Measurements from ENCODE around the gene PHF2. TPM values are rescaled to one million over a fixed set of nuclear protein-coding genes. Genes with fewer than 3 reads are reported as not detected.

The PHF2 gene
- total and polyA plus RNA-seq, 9 of the 15 experiments (the other 6 are each of a cell fraction or from before 2014, with no cell fraction given) = 0.37 to 14.4 (median 8.1) TPM

DNA sequence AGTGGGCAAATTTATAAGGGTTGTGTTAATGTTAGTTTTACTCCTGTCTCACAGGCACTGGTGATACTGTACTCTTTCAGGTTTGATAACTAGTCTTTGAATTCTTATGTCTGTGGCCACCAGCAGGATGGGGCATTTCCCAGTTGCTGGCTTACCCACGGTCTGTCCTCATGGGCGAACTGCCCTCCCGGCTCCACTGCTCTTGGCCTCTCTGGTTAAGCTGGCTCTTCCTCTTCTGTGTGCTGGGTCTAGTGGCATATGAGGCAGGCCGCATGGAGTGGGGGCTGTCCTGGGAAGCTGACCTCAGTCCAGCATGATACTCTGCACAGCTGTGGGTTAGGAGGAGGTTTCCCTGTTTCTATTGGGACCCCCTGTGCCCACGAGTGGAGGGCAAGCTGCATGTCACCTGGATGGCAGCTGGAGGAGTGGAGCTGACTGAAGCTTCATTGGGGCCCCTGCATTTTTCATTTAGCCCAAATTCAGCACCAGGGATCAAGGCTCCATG is 19.5 kb downstream of the PHF2 start:
- H3K9me1 ChIP-seq (ENCODE audit: control insufficient read depth, insufficient read depth, low read length) = no peaks in the 10 kb centered on the region
- H4K20me1 ChIP-seq (replicated peaks; ENCODE audit: control insufficient read depth, insufficient read depth, low read length) = peaks cover 17% of the 10 kb centered on the region; the same call in 1 of the 2 replicates
- FAIRE-seq = no peak
- intact Hi-C loops (cut with micrococcal nuclease) = no loop called here
- 84% methylated on average over 4 of the region's 5 CpGs for WGBS (ENCODE audit: insufficient coverage, low coverage, missing lambda C conversion rate)
- no TSS peak for BruUV-seq (replicated peaks)
- peaks cover 27 to 29% of the 10 kb centered on the region in 2 experiments for H3K4me1 ChIP-seq (replicated peaks in 1 of 2; ENCODE audit: control insufficient read depth in 2 of 2, insufficient read depth in 2 of 2, low read length in 2 of 2)
- no peak overlapping the region for H2AFZ ChIP-seq (ENCODE audit: low read depth, low read length)
- no peak for ATAC-seq
- H3K4me2 ChIP-seq (ENCODE audit: insufficient read depth, low read length) = no peak overlapping the region
- ChIA-PET CTCF (ENCODE audit: low intra/inter-chr PET ratio) (no interaction called here), POLR2A (interaction anchor here (0.6 kb wide), 1 partner anchor 144 kb away, joined by 3 read pairs; no protein-coding TSS in a partner anchor)
- no peaks in the 10 kb centered on the region for H3K9me3 ChIP-seq (replicated peaks; ENCODE audit: control insufficient read depth, insufficient read depth, low read depth, low read length)
- in situ Hi-C loops (cut with MboI) = no loop called here
- peaks cover 29% of the 10 kb centered on the region for H3K79me2 ChIP-seq (ENCODE audit: control insufficient read depth, insufficient read depth, low read length)
- no peak overlapping the region for H3K27ac ChIP-seq (ENCODE audit: extremely low read depth, low read depth, low read length)
- no peak overlapping the region for H3K4me3 ChIP-seq
- no peak overlapping the region for H3K9ac ChIP-seq (ENCODE audit: insufficient read depth in 1 of 2, low read depth in 2 of 2, low read length in 2 of 2)
- H3K36me3 ChIP-seq (ENCODE audit: control insufficient read depth, insufficient read depth, low read length) = no peaks in the 10 kb centered on the region
- H3K27me3 ChIP-seq (ENCODE audit: control insufficient read depth in 2 of 2, insufficient read depth in 2 of 2, low read length in 2 of 2) = no peaks in the 10 kb centered on the region
- DNase-seq (ENCODE audit: extremely low read depth in 1 of 4, low spot score in 3 of 4) = no peak
- peak; percentile 42; the same call in 1 of the 2 replicates for TF ChIP-seq ZNF316 (IDR thresholded peaks at IDR 0.05)
- TF ChIP-seq CHD4 (IDR thresholded peaks at IDR 0.05; ENCODE audit: insufficient read depth, insufficient replicate concordance, low read depth, low read length, poor library complexity, severe bottlenecking) = no peak
- TF ChIP-seq, protein P1, sequence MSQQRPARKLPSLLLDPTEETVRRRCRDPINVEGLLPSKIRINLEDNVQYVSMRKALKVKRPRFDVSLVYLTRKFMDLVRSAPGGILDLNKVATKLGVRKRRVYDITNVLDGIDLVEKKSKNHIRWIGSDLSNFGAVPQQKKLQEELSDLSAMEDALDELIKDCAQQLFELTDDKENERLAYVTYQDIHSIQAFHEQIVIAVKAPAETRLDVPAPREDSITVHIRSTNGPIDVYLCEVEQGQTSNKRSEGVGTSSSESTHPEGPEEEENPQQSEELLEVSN (IDR thresholded peaks at IDR 0.05; ENCODE audit: borderline replicate concordance in 1 of 2, extremely low read depth in 1 of 2, insufficient read depth in 1 of 2, insufficient read length in 1 of 2, low read depth in 1 of 2, low read length in 1 of 2, poor library complexity in 1 of 2, severe bottlenecking in 1 of 2) = no peak

DNA sequence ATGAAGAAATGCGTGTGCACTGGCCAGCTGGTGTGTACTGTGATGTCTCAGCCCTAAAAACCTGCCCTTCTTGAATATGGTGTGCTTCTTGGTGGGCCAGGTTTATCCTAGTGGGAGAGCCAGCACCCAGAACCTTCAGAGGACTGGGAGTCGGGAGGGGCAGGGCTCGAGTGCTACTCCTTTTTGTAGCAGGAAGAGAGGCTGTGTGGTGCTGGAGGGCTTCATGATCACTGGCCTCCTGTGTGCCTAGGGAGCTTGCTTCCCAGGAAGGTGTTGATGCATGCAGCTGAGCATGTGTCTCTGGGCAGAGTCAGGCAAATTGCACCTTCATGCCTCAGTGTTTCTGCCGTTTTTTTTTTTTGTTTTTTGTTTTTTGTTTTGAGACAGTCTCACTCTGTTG is 20.0 kb downstream of the PHF2 start:
- Histone ChIP-seq H2AFZ (ENCODE audit: low read depth, low read length) (no peak overlapping the region), H3K4me3 (no peak overlapping the region), H4K20me1 (replicated peaks; ENCODE audit: control insufficient read depth, insufficient read depth, low read length) (peaks cover 17% of the 10 kb centered on the region; the same call in 1 of the 2 replicates), H3K9me1 (ENCODE audit: control insufficient read depth, insufficient read depth, low read length) (no peaks in the 10 kb centered on the region), H3K9ac (ENCODE audit: insufficient read depth in 1 of 2, low read depth in 2 of 2, low read length in 2 of 2) (no peak overlapping the region), H3K9me3 (replicated peaks; ENCODE audit: control insufficient read depth, insufficient read depth, low read depth, low read length) (no peaks in the 10 kb centered on the region), H3K4me1 (replicated peaks in 1 of 2; ENCODE audit: control insufficient read depth in 2 of 2, insufficient read depth in 2 of 2, low read length in 2 of 2) (peaks cover 27 to 29% of the 10 kb centered on the region in 2 experiments), H3K27me3 (ENCODE audit: control insufficient read depth in 2 of 2, insufficient read depth in 2 of 2, low read length in 2 of 2) (no peaks in the 10 kb centered on the region), H3K4me2 (ENCODE audit: insufficient read depth, low read length) (no peak overlapping the region), H3K79me2 (ENCODE audit: control insufficient read depth, insufficient read depth, low read length) (peaks cover 29% of the 10 kb centered on the region), H3K36me3 (ENCODE audit: control insufficient read depth, insufficient read depth, low read length) (no peaks in the 10 kb centered on the region), H3K27ac (ENCODE audit: extremely low read depth, low read depth, low read length) (no peak overlapping the region)
- BruUV-seq (replicated peaks) = no TSS peak
- WGBS (ENCODE audit: insufficient coverage, low coverage, missing lambda C conversion rate) = 22% methylated on average over 4 of the region's 4 CpGs
- ATAC-seq = no peak
- ChIA-PET CTCF (ENCODE audit: low intra/inter-chr PET ratio) (no interaction called here), POLR2A (no interaction called here)
- intact Hi-C loops (cut with micrococcal nuclease) = no loop called here
- DNase-seq (ENCODE audit: extremely low read depth in 1 of 4, low spot score in 3 of 4) = no peak
- in situ Hi-C loops (cut with MboI) = no loop called here
- no peak for FAIRE-seq
- no peak for TF ChIP-seq ZNF316 (IDR thresholded peaks at IDR 0.05)
- no peak for TF ChIP-seq NR1H2 (CRISPR knock-in tag; IDR thresholded peaks at IDR 0.05)
- TF ChIP-seq NR4A1 (CRISPR knock-in tag; IDR thresholded peaks at IDR 0.05) = no peak
- TF ChIP-seq NR4A1 (tag; IDR thresholded peaks at IDR 0.05) = no peak
- no peak for TF ChIP-seq ZNF174 (CRISPR knock-in tag; IDR thresholded peaks at IDR 0.05)
- no peak for TF ChIP-seq MEIS2 (IDR thresholded peaks at IDR 0.05; ENCODE audit: partially characterized antibody)
- no peak for TF ChIP-seq LARP7 (IDR thresholded peaks at IDR 0.05)
- no peak for TF ChIP-seq TEAD2 (tag; IDR thresholded peaks at IDR 0.05)
- TF ChIP-seq NRF1 (conservative IDR thresholded peaks at IDR 0.05 in 1 of 2, IDR thresholded peaks at IDR 0.05 in 1 of 2) = no peak
- TF ChIP-seq ZNF57 (CRISPR knock-in tag; IDR thresholded peaks at IDR 0.05) = no peak
